Vagina (tissue), 2 donors: ENCODE results near the gene FST. TPM values are rescaled to one million over a fixed set of nuclear protein-coding genes. Genes with fewer than 3 reads are reported as not detected.

Experiments
- DNase-seq, 2 donors: peaks; one replicate each; pipeline ENCODE4 v3.0.0-alpha.2; 2017; ENCODE audit errors: extremely low spot score in 2 of 2
- H3K27ac ChIP-seq: fragments of 200-600 bp; sonication (generic); one replicate; pipeline ENCODE4 v1.5.1; 2019
- H3K27me3 ChIP-seq: fragments of 200-600 bp; sonication (generic); one replicate; pipeline ENCODE4 v1.5.1; 2019
- H3K36me3 ChIP-seq, 2 donors: fragments of 200-600 bp; sonication (generic); one replicate each; pipeline ENCODE4 v1.5.1; 2017 to 2019
- H3K4me1 ChIP-seq: fragments of 200-600 bp; sonication (generic); one replicate; pipeline ENCODE4 v1.5.1; 2019
- H3K4me3 ChIP-seq, 2 donors: fragments of 200-600 bp; sonication (generic); 1 replicate in 1 of 2; 2 replicates in 1 of 2; pipeline ENCODE4 v1.5.1; 2016 to 2019
- H3K9me3 ChIP-seq: fragments of 200-600 bp; sonication (generic); one replicate; pipeline ENCODE4 v1.5.1; 2019
- POLR2A ChIP-seq, 2 donors: fragments of 450-650 bp; IDR thresholded peaks; one replicate each; pipeline ENCODE4 v1.6.1; 2017; ENCODE audit warnings: antibody characterized with exemption in 2 of 2, mild to moderate bottlenecking in 2 of 2, moderate library complexity in 2 of 2
- POLR2AphosphoS5 ChIP-seq, 2 donors: sonication (generic); formaldehyde crosslinking; IDR thresholded peaks; one replicate each; pipeline ENCODE4 v1.9.0; 2017; ENCODE audit warnings: antibody characterized with exemption in 2 of 2, mild to moderate bottlenecking in 2 of 2, low read depth in 1 of 2; ENCODE audit not compliant: insufficient read depth in 1 of 2
- intact Hi-C: fragments of 100-400 bp; cut with DNase I; formaldehyde crosslinking; loops from one replicate; pipeline ENCODE4 v1.15.1; 2023
- total RNA-seq: library from RNA; depleted of rRNA; stranded (reverse); fragments of >200 nt; gene quantifications from one replicate; pipeline ENCODE4 v1.2.3, GENCODE V29; 2016
- TF ChIP-seq, protein P1 (sequence below), 3 experiments: fragments of 450-650 bp in 2 of 3; fragments of 200-600 bp in 1 of 3; sonication (generic) in 1 of 3; IDR thresholded peaks; one replicate each; pipeline ENCODE4 v1.5.1; 2017 to 2019; ENCODE audit warnings: antibody characterized with exemption in 3 of 3, mild to moderate bottlenecking in 2 of 3, moderate library complexity in 2 of 3

Gene FST
- total RNA-seq, 1 donor from 2014 or later = 5.6 TPM

DNA sequence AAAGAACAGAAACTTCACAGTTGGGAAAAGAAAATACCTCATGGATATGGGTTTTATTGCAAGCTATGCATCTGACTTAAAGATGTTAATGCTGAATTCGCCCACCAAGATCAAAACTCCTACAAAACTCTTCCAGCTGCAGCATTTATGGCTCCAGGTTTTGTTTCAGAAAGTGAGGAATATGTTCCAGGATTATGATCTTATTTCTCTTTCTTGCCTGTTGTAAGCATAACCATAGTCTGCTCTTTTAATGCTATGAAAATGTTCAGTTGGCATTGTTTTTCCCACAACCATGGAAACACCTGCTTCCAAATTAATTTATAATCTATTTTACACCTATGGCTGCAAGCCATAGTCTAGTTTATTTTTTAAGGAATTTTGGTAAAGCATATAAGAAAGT, 34.9 kb upstream of the FST start:
- no peaks in the 10 kb centered on the region for H3K4me1 ChIP-seq
- no peaks in the 10 kb centered on the region for H3K9me3 ChIP-seq
- no peaks in the 10 kb centered on the region for H3K27me3 ChIP-seq
- no peak overlapping the region for H3K4me3 ChIP-seq
- no peak overlapping the region for H3K27ac ChIP-seq
- TF ChIP-seq POLR2AphosphoS5 (IDR thresholded peaks at IDR 0.05; ENCODE audit: insufficient read depth in 1 of 2, low read depth in 1 of 2) (no peak), POLR2A (IDR thresholded peaks at IDR 0.05) (no peak)
- TF ChIP-seq, protein P1, sequence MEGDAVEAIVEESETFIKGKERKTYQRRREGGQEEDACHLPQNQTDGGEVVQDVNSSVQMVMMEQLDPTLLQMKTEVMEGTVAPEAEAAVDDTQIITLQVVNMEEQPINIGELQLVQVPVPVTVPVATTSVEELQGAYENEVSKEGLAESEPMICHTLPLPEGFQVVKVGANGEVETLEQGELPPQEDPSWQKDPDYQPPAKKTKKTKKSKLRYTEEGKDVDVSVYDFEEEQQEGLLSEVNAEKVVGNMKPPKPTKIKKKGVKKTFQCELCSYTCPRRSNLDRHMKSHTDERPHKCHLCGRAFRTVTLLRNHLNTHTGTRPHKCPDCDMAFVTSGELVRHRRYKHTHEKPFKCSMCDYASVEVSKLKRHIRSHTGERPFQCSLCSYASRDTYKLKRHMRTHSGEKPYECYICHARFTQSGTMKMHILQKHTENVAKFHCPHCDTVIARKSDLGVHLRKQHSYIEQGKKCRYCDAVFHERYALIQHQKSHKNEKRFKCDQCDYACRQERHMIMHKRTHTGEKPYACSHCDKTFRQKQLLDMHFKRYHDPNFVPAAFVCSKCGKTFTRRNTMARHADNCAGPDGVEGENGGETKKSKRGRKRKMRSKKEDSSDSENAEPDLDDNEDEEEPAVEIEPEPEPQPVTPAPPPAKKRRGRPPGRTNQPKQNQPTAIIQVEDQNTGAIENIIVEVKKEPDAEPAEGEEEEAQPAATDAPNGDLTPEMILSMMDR (IDR thresholded peaks at IDR 0.05) = no peak
- intact Hi-C loops = no loop called here
- no peak for DNase-seq
- no peaks in the 10 kb centered on the region for H3K36me3 ChIP-seq

DNA sequence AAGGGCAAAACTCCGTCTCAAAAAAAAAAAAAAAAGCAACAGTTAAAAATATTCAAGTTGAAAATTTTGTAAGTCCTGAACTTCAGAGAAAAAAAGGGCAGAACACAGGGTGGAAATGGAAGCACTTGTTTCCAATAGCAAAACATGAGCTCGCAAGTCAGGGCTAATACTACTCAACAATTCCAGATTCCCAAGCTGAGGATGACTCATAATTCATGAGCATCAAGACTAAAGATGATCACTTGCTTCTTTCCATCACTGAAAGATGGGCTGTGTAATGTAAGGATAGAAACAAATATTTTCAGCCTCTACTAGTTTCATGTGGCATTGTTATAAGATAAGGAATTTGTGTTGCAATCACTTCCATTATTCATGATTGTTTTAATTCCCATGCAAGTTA, 33.5 kb upstream of the FST start:
- Histone ChIP-seq H3K27ac (no peak overlapping the region), H3K9me3 (no peaks in the 10 kb centered on the region), H3K4me3 (no peak overlapping the region), H3K27me3 (no peaks in the 10 kb centered on the region), H3K36me3 (no peaks in the 10 kb centered on the region), H3K4me1 (no peaks in the 10 kb centered on the region)
- DNase-seq = no peak
- intact Hi-C loops = no loop called here
- TF ChIP-seq POLR2AphosphoS5 (IDR thresholded peaks at IDR 0.05; ENCODE audit: insufficient read depth in 1 of 2, low read depth in 1 of 2) (no peak), POLR2A (IDR thresholded peaks at IDR 0.05) (no peak)
- TF ChIP-seq, protein P1 (IDR thresholded peaks at IDR 0.05) = no peak

DNA sequence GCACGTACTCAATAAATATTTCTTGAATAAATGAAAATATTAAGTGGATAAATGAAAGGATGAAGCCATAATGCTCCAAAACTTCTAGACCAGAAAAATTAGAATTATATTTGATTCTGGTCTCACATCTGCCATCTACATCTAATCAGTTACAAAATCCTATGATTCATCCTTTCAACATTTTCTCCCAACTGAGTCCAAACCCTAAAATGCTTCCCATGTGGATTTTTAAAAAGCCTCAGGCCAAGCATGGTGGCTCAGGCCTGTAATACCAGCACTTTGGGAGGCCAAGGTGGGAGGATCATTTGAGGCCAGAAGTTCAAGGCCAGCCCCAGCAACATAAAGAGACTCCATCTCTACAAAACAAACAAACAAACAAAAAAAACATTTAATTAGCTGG, 31.6 kb upstream of the FST start:
- DNase-seq = no peak
- Histone ChIP-seq H3K27ac (no peak overlapping the region), H3K27me3 (no peaks in the 10 kb centered on the region), H3K9me3 (no peaks in the 10 kb centered on the region), H3K4me1 (no peaks in the 10 kb centered on the region), H3K36me3 (no peaks in the 10 kb centered on the region), H3K4me3 (no peak overlapping the region)
- intact Hi-C loops = no loop called here
- no peak for TF ChIP-seq POLR2AphosphoS5 (IDR thresholded peaks at IDR 0.05; ENCODE audit: insufficient read depth in 1 of 2, low read depth in 1 of 2)
- no peak for TF ChIP-seq POLR2A (IDR thresholded peaks at IDR 0.05)
- TF ChIP-seq, protein P1 (IDR thresholded peaks at IDR 0.05) = no peak

DNA sequence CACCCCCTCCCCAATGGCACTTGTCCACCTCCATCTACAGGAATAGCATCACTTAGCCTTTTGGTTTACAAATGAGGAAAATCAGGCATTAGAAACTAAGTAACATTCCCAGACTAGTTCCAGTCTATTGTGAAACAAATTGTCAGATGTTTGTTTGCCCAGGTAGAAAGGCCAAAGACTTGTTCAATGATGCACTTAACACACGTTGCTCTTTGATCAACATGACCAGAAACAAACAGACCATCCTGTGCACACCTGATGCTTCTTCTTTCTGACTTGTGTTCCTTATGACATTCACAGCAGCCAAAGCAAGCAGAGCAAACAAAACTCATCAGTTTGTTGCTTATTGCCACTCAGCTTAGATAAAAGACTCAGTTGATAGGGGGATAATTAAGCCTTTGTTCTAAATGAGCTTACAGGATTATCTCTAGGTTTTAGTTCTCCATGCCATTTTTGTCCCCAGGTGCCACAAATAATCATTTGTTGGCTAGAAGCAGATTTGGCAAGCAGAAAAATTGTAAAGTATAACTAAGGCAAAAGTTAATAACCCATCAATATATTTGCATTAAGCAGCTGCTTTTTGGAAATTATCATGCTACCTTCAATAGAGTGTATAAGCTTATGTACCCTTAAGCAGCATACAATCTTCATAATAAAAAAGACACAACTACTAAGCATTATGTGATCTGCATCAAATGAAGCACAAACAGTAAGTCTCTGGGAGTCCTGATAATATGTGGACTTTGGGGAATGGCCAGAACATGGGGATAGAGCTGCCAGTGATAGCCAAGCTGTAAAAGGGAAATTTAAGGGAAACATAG, 26.3 kb upstream of the FST start:
- TF ChIP-seq, protein P1 (IDR thresholded peaks at IDR 0.05) = no peak
- TF ChIP-seq POLR2AphosphoS5 (IDR thresholded peaks at IDR 0.05; ENCODE audit: insufficient read depth in 1 of 2, low read depth in 1 of 2) (no peak), POLR2A (IDR thresholded peaks at IDR 0.05) (no peak)
- no peaks in the 10 kb centered on the region for H3K27me3 ChIP-seq
- H3K4me1 ChIP-seq = no peaks in the 10 kb centered on the region
- H3K4me3 ChIP-seq = no peak overlapping the region
- no peak overlapping the region for H3K27ac ChIP-seq
- no peaks in the 10 kb centered on the region for H3K36me3 ChIP-seq
- DNase-seq = no peak
- no peaks in the 10 kb centered on the region for H3K9me3 ChIP-seq
- intact Hi-C loops = no loop called here

DNA sequence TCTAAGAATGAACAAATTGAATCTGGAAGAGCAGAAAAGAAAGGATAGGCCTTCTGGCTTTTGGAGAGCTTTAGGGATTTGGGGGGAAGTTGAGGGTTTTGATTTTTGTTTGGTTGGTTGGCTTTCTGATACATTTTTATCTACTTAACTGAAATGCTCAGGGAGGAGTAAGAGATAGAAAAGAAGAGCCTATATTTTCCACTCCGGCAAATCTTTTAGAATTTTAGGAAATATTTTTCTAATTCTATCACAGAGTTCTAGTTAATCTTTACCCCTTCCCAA, 25.8 kb upstream of the FST start:
- no peak overlapping the region for H3K27ac ChIP-seq
- H3K4me1 ChIP-seq = no peaks in the 10 kb centered on the region
- H3K27me3 ChIP-seq = no peaks in the 10 kb centered on the region
- no peaks in the 10 kb centered on the region for H3K9me3 ChIP-seq
- no peaks in the 10 kb centered on the region for H3K36me3 ChIP-seq
- intact Hi-C loops = no loop called here
- DNase-seq = no peak
- H3K4me3 ChIP-seq = no peak overlapping the region
- no peak for TF ChIP-seq POLR2A (IDR thresholded peaks at IDR 0.05)
- TF ChIP-seq POLR2AphosphoS5 (IDR thresholded peaks at IDR 0.05; ENCODE audit: insufficient read depth in 1 of 2, low read depth in 1 of 2) = no peak
- TF ChIP-seq, protein P1 (IDR thresholded peaks at IDR 0.05) = no peak
